NCI-H2171 (cell line): ENCODE data around the gene RASSF5.
A peak's percentile ranks its signal among the peaks of the same experiment; 100 is the strongest.
"Not testable (repeated sequence)": the region's sequence is repeated elsewhere in the genome, so short reads cannot be mapped to it uniquely, and the experiment has no call there.

Experiments
- DNase-seq: peaks from one replicate; lab custom pipeline; 2025; lab: John Stamatoyannopoulos, UW

The RASSF5 gene

GRCh38 chr1:206477110-206477509 is 30.2 kb upstream of the RASSF5 start:
- DNase-seq, result no peak

DNA sequence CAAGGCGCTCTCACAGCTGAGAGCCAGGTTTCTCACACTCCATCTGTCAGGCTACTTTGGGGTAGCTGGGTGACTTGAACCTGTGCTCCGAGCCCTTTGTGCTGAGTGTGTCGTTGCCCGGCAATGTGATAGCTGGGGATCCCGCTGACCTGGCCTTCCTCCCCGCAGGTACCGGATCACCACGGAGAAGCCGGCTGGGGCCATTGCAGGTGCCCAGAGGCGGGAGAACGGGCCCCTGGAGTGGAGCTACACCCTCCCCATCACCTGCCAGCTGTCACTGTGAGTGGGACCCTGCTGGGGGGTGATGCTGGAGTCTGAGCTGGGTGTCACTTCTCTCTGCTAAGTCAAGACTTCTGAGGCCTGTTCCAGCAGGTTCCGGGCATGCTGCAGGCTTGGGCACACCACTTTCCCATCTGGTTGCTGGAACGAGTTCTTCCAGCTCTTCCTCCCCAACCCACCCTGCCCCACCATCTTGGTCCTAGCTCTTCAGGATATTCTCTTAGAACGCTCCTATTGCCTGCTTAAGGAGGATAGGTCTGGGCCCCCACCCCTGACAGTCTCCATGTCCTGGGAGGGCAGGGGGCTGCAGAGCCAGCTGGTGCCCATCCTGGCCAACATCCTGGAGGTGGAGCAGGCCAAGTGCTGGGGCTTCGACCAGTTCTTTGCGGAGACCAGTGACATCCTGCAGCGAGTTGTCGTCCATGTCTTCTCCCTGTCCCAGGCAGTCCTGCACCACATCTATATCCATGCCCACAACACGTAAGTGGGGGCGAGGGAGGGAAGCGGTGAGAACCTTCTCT is 29.6 kb upstream of the RASSF5 start:
- peak; percentile 65 for DNase-seq

DNA sequence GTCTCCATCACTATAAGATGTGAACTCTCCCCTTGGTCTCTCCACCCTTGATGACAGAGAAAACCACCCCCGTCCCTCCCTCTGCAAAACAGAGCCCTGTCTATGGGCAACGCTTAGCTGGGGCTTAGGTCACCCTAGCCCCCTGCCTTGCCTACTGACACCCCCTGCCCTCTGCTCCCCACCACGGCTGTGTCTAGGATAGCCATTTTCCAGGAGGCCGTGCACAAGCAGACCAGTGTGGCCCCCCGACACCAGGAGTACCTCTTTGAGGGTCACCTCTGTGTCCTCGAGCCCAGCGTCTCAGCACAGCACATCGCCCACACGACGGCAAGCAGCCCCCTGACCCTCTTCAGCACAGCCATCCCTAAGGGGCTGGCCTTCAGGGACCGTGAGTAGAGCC is 28.6 kb upstream of the RASSF5 start:
- DNase-seq, result no peak

- DNase-seq, result peak; percentile 71
Observed at GRCh38 chr1:206479183-206480125, 27.9 kb upstream of the RASSF5 start.

- DNase-seq, result no peak
Observed at GRCh38 chr1:206480211-206480610, 27.1 kb upstream of the RASSF5 start.

- DNase-seq, result no peak
Observed at GRCh38 chr1:206482611-206483010, 24.7 kb upstream of the RASSF5 start.

GRCh38 chr1:206483864-206484263 is 23.5 kb upstream of the RASSF5 start:
- not testable (repeated sequence) for DNase-seq

DNA sequence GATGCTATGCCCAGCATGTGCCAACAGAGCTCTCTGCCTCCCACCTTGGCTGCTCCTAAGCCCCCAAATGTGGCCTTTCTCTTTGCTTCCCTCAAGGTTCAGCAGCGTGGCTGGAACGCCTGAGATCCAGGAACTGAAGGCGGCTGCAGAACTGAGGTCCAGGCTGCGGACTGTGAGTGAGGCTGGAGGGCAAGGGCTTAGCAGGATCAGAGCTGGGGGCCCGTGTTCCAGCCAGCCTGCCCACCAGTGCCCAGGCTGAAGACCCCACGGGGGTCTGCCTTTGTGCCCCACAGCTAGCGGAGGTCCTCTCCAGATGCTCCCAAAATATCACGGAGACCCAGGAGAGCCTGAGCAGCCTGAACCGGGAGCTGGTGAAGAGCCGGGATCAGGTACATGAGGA is 22.4 kb upstream of the RASSF5 start:
- no peak for DNase-seq

GRCh38 chr1:206486995-206487788 is 20.1 kb upstream of the RASSF5 start:
- DNase-seq, result no peak

- no peak for DNase-seq
Observed at GRCh38 chr1:206487970-206488369, 19.4 kb upstream of the RASSF5 start.

GRCh38 chr1:206488466-206488865 is 18.9 kb upstream of the RASSF5 start:
- no peak for DNase-seq

DNA sequence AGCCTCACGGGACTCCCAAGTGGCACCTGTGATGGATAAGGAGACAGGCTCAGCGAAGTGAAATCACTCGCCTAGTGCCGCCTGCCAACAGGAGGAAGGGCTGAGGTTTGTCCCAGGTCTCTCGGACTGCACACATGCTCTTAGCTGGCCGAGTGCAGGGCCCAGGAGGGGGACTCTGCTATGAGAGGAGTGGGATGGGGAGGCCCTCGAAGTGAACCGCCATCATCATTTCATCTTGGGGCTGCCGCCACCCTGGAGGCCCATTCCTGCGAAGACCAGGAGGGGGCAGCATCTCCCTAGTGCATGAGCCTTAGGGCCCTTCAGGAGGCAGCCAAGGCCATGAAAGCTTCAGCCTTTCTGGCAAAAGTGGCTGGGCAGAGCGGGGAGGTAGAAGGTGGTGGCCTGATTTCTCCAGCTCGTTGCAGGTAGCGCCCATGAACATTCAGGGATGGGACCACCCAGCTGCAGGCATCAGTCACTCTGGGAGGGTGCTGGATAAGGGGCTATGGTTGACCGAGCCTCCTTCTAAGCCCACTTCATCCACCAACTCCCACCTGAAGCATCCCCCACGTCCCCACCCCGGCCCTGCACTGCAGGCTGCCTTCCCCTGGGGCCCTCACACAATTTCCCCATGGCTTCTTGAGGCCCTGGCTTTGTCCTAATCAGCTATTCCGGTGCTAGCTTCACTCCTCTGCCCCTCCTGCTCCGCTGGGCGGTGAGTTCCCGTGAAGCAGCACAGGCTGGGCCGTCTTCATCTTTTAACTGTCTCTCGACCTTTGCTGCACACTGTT is 17.2 kb upstream of the RASSF5 start:
- peak; percentile 40 for DNase-seq

GRCh38 chr1:206490771-206491405 is 16.4 kb upstream of the RASSF5 start:
- no peak for DNase-seq

- no peak for DNase-seq
Observed at GRCh38 chr1:206491616-206492015, 15.7 kb upstream of the RASSF5 start.

DNA sequence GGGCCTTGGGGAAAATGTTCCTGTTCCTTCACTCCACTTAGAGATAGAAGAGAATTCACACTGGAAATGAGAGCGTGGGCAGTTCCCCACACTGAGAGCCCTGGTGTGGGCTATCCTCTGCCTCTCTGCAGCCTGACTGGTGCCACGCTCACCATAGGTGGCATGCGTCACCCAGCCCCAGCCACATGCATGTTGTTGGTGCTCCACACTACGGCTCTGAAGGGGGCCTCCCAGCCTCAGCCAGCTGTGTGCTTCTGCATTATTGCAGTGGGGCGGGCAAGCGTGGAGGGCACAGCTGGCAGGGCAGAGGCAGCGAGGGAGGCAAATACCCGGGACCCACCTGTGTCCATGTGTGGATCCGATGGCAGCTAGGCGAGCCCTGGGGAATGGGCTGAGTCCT is 14.7 kb upstream of the RASSF5 start:
- no peak for DNase-seq

- no peak for DNase-seq
Observed at GRCh38 chr1:206493279-206493678, 14.1 kb upstream of the RASSF5 start.

DNA sequence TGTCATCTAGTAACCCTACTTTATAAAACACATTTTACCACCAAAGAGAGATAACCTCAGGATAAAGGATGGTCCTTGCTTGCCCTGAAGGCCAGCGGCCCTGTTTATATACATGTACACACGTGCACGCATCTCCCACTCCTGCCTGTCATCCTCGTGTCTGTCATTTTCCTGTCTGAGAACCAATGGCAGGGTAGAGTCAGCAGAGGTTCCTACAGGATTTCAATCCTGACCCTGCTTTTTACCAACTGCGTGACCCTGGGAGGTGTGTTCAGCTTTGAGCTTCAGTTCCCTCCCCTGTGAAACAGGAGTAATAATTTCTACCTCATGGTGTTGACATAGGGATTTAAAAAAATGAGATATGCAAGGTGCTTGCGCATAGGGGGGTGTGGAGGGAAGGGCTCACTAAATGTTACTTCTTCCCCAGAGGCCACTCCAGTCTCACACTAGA is 12.3 kb upstream of the RASSF5 start:
- no peak for DNase-seq

GRCh38 chr1:206495493-206496046 is 11.8 kb upstream of the RASSF5 start:
- no peak for DNase-seq

GRCh38 chr1:206496131-206496793 is 11.1 kb upstream of the RASSF5 start:
- no peak for DNase-seq

DNA sequence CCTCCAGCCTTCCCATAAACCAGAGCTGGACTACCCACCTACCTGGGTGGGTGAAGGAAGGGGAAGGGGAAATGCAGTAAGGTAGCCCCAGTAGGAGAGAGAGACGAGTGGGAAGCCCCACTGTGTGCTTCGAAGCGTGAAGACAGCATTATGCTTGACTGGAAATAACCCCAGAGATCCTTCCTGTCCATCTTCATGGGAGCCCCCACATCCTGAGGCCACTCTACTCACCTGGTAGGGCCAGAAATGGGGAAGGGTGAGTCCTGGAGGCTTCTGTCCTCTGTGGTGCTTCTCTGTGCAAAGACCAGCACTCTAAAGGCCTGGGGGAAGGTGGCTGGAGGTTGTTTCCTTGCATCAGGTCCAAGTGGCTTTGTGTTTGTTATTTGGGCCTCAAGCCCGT is 10.0 kb upstream of the RASSF5 start:
- DNase-seq, result no peak
